ENCODE data around the gene PRR3. TPM values are rescaled to one million over a fixed set of nuclear protein-coding genes. Genes with fewer than 3 reads are reported as not detected.
A peak's percentile ranks its signal among the peaks of the same experiment; 100 is the strongest.

PRR3 gene
- total RNA-seq, 1 experiment from 2014 or later = 49.9 TPM

DNA sequence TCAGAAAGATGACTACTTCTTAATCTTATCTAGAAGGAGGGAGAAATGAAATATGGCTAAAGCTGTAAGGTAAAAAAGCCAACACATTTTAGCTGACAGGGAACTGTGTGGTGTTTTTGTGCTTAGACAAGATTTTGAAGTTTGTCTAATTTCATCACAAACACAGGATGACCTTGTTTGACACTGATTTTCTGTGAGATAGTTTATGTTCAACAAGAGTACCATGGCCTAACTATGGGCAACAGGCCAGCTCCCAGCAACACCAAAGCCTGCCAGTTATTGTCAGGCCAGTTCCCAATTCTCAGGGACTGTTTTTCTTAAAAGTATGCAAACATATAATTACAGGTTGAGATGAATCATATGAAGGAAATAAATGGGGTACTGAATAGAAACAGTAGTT lies 8.7 kb downstream of the PRR3 start:
- no peak overlapping the region for H3K4me3 ChIP-seq (ENCODE audit: low read depth, low read length, poor library complexity, severe bottlenecking)
- no peak for DNase-seq (ENCODE audit: low spot score)
- no peaks in the 10 kb centered on the region for H3K9me3 ChIP-seq (ENCODE audit: low read depth, low read length, poor library complexity, severe bottlenecking)
- TF ChIP-seq, protein P1, sequence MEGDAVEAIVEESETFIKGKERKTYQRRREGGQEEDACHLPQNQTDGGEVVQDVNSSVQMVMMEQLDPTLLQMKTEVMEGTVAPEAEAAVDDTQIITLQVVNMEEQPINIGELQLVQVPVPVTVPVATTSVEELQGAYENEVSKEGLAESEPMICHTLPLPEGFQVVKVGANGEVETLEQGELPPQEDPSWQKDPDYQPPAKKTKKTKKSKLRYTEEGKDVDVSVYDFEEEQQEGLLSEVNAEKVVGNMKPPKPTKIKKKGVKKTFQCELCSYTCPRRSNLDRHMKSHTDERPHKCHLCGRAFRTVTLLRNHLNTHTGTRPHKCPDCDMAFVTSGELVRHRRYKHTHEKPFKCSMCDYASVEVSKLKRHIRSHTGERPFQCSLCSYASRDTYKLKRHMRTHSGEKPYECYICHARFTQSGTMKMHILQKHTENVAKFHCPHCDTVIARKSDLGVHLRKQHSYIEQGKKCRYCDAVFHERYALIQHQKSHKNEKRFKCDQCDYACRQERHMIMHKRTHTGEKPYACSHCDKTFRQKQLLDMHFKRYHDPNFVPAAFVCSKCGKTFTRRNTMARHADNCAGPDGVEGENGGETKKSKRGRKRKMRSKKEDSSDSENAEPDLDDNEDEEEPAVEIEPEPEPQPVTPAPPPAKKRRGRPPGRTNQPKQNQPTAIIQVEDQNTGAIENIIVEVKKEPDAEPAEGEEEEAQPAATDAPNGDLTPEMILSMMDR (conservative IDR thresholded peaks at IDR 0.05; ENCODE audit: low read depth, low read length) = no peak
- no peak for TF ChIP-seq EZH2 (IDR thresholded peaks at IDR 0.05; ENCODE audit: borderline replicate concordance, low read depth, low read length, poor library complexity, severe bottlenecking)
- ChIA-PET CTCF (no interaction called here), POLR2A (ENCODE audit: low non-redundant PET) (no interaction called here)
- peaks cover 19% of the 10 kb centered on the region for H3K36me3 ChIP-seq (ENCODE audit: insufficient read depth, low read length, poor library complexity, severe bottlenecking)
- no peaks in the 10 kb centered on the region for H3K27me3 ChIP-seq (replicated peaks; ENCODE audit: insufficient read depth, low read depth, low read length, poor library complexity)
- peaks cover 5% of the 10 kb centered on the region for H3K4me1 ChIP-seq (ENCODE audit: insufficient read depth, low read length, poor library complexity, severe bottlenecking)
- intact Hi-C loops (cut with micrococcal nuclease; ENCODE audit: unreplicated experiment) = no loop called here
- BruUV-seq (replicated peaks) = no TSS peak
- H3K27ac ChIP-seq (ENCODE audit: low read depth, low read length, poor library complexity, severe bottlenecking) = no peak overlapping the region

DNA sequence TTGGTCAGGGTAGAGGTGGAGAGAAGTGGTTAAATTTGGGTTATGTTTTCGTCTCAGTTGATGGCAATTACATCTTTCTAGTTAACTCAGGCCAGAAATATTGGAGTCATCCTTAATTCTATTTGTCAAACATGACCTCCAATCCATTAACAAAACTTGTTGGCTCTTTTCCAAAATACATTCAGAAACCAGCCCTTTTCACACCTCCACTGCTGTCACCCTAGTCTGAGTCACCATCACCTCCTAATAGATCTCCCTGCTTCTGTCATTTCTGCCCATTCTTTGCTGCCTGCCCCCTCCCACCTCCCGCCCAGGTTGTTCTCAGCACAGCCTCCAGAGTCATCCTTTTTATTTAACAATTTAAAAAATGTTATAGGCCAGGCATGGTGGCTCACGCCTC lies 11.2 kb downstream of the PRR3 start:
- CTCF ChIA-PET = no interaction called here
- POLR2A ChIA-PET (ENCODE audit: low non-redundant PET) = no interaction called here

DNA sequence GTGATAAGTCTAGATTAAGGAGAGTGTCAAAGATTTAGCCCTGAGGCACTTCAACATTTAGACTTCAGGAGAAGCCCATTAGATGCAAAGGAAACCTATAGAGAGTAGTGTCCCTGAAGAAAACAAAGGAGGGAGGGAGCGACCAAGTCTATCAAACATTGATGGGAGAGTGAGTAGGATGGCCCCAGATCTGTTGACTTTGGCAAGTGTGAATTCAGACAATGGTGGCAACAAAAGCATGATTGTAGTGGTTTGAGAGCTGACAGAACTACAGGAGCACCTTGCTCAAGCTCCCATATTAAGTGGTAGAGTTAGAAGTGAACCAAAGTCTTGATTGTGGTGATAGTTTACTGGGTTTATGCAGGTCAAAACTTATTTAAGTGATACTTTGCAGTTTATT lies 13.2 kb downstream of the PRR3 start:
- POLR2A ChIA-PET (ENCODE audit: low non-redundant PET) = interaction anchor here (0.6 to 1.1 kb wide), 2 partner anchors 26 to 28 kb away, joined by 3 to 4 read pairs; no protein-coding TSS in a partner anchor
- CTCF ChIA-PET = no interaction called here
- peak overlapping the region; percentile 65 for H3K4me3 ChIP-seq (ENCODE audit: low read depth, low read length, poor library complexity, severe bottlenecking)
- no peak overlapping the region for H3K27ac ChIP-seq (ENCODE audit: low read depth, low read length, poor library complexity, severe bottlenecking)
- H3K9me3 ChIP-seq (ENCODE audit: low read depth, low read length, poor library complexity, severe bottlenecking) = no peaks in the 10 kb centered on the region
- no peaks in the 10 kb centered on the region for H3K27me3 ChIP-seq (replicated peaks; ENCODE audit: insufficient read depth, low read depth, low read length, poor library complexity)
- peaks cover 32% of the 10 kb centered on the region for H3K4me1 ChIP-seq (ENCODE audit: insufficient read depth, low read length, poor library complexity, severe bottlenecking)
- intact Hi-C loops (cut with micrococcal nuclease; ENCODE audit: unreplicated experiment) = no loop called here
- TF ChIP-seq EZH2 (IDR thresholded peaks at IDR 0.05; ENCODE audit: borderline replicate concordance, low read depth, low read length, poor library complexity, severe bottlenecking) = no peak
- TF ChIP-seq, protein P1 (conservative IDR thresholded peaks at IDR 0.05; ENCODE audit: low read depth, low read length) = no peak
- BruUV-seq (replicated peaks) = no TSS peak
- no peak for DNase-seq (ENCODE audit: low spot score)
- peaks cover under 1% of the 10 kb centered on the region for H3K36me3 ChIP-seq (ENCODE audit: insufficient read depth, low read length, poor library complexity, severe bottlenecking)

More for the DNA sequence above, 11.2 kb downstream of the PRR3 start:
- intact Hi-C loops (cut with micrococcal nuclease; ENCODE audit: unreplicated experiment) = no loop called here
- peaks cover 20% of the 10 kb centered on the region for H3K4me1 ChIP-seq (ENCODE audit: insufficient read depth, low read length, poor library complexity, severe bottlenecking)
- DNase-seq (ENCODE audit: low spot score) = no peak
- no TSS peak for BruUV-seq (replicated peaks)
- H3K4me3 ChIP-seq (ENCODE audit: low read depth, low read length, poor library complexity, severe bottlenecking) = no peak overlapping the region
- peaks cover 1% of the 10 kb centered on the region for H3K36me3 ChIP-seq (ENCODE audit: insufficient read depth, low read length, poor library complexity, severe bottlenecking)
- TF ChIP-seq, protein P1 (conservative IDR thresholded peaks at IDR 0.05; ENCODE audit: low read depth, low read length) = no peak
- TF ChIP-seq EZH2 (IDR thresholded peaks at IDR 0.05; ENCODE audit: borderline replicate concordance, low read depth, low read length, poor library complexity, severe bottlenecking) = no peak
- no peaks in the 10 kb centered on the region for H3K9me3 ChIP-seq (ENCODE audit: low read depth, low read length, poor library complexity, severe bottlenecking)
- H3K27me3 ChIP-seq (replicated peaks; ENCODE audit: insufficient read depth, low read depth, low read length, poor library complexity) = no peaks in the 10 kb centered on the region
- H3K27ac ChIP-seq (ENCODE audit: low read depth, low read length, poor library complexity, severe bottlenecking) = no peak overlapping the region
